ENCODE results near the gene TRMT1.

DNA sequence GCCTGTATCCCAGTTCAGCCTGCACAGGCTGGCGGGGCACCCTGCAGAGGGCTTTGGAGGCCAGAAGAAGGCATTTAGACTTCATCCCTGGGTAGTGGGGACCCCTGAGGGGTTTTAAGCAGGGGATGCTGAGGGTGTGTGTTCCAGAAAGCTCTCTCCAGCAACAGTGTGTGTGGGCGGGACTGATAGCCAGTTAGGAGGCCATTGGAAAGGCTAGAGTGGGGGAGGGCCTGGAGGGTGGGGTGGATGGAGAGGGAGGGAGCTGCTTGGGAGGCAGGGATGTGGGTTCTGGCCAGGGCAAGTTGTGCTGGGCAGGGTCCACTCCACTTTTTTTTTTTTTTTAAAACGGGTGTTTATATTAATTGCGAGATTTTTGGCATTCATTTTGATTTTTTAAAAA lies 42.2 kb downstream of the TRMT1 start:
- no peak for TF ChIP-seq POLR2AphosphoS5 (IDR thresholded peaks at IDR 0.05; ENCODE audit: low read depth)
- TF ChIP-seq, protein P1, sequence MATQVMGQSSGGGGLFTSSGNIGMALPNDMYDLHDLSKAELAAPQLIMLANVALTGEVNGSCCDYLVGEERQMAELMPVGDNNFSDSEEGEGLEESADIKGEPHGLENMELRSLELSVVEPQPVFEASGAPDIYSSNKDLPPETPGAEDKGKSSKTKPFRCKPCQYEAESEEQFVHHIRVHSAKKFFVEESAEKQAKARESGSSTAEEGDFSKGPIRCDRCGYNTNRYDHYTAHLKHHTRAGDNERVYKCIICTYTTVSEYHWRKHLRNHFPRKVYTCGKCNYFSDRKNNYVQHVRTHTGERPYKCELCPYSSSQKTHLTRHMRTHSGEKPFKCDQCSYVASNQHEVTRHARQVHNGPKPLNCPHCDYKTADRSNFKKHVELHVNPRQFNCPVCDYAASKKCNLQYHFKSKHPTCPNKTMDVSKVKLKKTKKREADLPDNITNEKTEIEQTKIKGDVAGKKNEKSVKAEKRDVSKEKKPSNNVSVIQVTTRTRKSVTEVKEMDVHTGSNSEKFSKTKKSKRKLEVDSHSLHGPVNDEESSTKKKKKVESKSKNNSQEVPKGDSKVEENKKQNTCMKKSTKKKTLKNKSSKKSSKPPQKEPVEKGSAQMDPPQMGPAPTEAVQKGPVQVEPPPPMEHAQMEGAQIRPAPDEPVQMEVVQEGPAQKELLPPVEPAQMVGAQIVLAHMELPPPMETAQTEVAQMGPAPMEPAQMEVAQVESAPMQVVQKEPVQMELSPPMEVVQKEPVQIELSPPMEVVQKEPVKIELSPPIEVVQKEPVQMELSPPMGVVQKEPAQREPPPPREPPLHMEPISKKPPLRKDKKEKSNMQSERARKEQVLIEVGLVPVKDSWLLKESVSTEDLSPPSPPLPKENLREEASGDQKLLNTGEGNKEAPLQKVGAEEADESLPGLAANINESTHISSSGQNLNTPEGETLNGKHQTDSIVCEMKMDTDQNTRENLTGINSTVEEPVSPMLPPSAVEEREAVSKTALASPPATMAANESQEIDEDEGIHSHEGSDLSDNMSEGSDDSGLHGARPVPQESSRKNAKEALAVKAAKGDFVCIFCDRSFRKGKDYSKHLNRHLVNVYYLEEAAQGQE (IDR thresholded peaks at IDR 0.05; ENCODE audit: unreplicated experiment): no peak

All from GM23338 (cell line).